NCI-H1105 treated with DMSO at 0.1 percent for 48 hours (cell line): ENCODE data around the gene TBX19.

Experiments used
- DNase-seq: peaks from one replicate; lab custom pipeline; 2025; lab: John Stamatoyannopoulos, UW

Gene TBX19

DNA sequence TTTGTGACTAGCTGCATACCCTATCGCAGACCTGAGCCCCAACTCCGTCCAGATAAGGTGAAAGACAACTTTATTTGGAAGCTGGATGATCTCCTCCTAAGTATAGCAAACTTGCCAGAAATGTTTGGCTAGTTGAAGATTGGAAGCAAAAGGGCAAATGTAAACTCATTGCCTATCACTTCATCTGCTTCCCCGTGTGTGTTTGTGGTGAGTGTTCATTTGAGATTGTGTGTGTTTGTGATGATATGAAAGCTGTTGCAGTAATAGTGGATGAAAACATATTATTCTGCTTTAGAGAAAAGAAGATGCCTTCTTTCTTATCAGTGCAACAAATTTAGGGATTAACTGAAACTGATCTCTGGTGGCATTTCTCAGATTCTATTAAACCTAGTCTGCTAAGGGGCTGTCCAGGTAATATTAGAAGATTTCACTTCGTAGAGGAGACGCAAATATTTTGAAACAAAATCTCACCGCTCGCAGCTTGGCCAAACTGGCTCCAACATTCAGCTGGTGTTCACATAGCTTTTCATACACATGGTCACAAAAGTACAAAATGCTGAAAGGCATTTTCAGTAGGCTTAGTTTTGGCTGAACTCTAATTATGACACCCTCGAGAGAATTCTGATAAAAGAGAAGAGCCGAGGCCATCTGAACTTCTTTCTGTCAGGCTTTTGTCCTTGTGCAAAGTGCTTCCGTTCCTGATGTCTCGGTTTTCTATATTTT lies 1.1 kb downstream of the TBX19 start:
- DNase-seq: no peak

DNA sequence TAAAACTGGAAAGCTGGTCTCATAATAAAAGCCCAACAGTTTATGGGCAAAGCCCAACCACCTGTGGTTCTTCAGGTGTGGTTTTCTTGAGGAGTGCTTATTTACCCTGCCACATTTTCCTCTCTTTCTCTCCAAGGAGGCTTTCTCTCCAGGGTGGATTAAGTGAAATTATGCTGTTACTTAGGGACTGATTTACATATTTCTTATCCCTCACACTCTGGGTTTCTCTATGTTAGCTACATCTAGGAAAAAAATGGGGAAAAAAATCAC lies 4.8 kb downstream of the TBX19 start:
- peak; percentile 48 for DNase-seq

DNA sequence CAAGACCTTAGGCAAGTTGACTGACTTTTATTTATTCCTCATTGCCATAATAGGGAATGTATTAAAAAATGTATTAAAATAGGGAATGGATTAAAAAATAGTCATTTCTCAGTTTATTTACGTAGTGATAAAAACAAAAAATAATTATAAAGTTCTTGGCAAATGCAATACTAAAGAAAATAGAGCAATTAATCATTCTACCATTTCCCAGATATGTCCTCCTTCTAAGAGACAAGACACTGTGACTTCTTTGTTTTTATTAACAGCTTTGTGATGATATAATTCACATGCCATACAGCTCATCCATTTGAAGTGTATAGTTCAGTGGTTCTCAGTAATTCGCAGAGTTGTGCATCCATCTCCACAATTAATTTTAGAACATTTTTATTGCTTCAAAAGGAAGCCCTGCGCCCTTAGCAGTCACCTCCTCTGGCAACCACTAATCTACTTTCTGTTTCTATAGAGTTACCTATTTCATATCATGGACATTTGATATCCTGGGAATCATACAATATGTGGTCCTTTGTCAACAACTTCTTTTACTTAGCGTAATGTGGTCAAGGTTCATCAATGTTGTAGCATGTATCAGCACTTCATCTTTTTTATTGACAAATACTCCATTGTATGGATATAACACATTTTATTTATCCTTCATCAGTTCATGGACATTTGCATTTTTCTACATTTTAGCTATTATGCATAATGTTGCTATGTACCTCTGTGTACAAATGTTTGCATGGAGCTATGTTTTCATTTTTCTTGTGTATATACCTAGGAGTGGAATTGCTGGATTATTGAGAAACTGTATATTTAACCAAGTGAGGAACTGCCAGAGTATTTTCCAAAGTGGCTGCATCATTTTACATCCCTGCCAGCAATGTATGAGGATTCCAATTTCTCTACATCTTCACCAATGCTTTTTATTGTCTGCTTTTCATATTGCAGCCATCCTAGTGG lies 5.6 kb downstream of the TBX19 start:
- DNase-seq: no peak

DNA sequence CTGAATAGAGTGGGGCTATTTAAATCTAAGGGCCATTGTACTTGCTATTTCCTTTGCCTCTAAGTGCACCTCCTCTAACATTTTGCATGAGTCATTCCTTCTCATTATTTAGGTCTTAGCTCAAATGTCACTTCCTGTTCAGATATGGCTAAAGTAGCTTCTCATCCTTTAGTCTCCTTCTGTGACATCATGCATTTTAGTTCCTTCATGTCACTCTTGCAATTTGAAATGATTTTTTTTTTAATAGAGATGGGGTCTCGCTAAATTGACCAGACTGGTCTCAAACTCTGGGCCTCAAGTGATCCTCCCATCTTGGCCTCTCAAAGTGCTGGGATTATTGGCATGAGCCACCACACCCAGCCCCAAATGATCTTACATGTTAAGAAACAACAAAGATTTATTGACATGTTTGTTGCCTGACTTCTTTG lies 6.6 kb downstream of the TBX19 start:
- DNase-seq: no peak

DNA sequence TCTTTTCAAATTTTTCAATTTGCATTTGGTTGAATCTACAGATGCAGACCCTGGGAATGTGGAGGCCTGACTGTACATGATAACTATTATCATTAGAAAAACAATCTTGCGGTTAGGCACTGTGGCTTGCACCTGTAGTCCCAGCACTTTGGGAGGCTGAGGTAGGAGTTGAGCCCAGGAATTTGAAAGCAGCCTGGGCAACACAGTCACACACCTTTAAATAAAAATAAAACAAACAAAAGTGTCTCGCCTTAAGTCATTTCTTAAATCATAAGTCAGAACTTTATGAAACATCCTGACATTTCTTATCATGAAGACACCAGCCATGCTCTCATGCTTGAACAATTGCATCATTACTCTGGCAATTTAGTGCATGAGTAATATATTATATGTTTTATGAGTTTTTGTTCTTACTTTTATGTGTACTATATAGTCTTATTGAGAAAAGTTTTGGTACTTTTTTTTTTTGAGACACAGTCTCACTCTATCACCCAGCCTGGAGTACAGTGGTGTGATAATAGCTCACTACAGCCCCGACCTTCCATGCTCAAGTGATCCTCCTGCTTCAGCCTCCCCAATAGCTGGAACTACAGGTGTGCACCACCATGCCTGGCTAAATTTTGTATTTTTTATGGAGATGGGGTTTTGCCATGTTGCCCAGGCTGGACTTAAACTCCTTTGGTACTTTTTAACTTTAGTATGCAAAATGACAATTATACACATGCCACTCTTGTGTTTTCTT lies 7.8 kb downstream of the TBX19 start:
- no peak for DNase-seq

DNA sequence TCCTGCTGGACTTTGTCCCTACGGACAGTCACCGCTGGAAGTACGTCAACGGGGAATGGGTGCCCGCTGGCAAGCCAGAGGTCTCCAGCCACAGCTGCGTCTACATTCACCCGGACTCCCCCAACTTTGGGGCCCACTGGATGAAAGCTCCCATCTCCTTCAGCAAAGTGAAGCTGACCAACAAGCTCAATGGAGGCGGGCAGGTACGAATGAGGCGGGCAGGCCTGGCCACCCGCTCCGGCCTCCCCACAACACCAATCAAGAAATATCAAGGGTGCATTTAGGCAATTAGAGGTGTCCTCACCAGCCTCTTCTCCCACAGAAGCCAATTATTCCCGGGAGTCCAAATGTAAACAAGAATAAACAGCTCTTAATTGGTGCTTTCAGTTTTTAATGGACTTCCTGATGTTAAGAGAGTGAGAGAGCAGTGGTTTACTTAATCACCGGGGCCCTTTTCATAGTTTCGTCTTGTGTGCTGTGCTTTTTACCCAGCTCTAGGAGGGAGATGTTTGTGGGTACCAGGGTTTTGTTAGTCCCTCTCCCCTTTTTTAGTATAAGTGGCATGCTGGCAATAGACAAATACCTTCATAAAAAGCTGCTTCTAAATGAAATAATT lies 10.7 kb downstream of the TBX19 start:
- peak; percentile 96 for DNase-seq

DNA sequence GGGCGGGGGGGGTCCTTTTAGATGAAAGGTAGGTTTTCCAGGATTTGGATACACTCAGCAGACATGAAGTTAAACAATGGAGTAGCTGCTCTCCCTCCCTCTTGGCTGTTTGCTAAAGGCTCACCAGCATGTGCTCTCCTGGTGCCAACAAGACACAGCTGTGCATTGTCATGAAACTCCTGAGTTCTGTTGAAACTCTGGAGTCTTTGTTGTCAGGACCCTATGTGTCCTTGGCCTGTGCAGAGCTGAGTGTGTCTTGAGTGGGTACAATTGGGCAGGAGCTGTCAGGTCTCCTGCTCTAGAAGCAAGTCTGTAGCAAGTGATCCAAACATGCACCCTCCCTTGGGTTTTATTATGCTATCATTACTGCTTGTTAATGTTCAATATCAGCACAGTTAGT lies 12.7 kb downstream of the TBX19 start:
- DNase-seq: no peak

DNA sequence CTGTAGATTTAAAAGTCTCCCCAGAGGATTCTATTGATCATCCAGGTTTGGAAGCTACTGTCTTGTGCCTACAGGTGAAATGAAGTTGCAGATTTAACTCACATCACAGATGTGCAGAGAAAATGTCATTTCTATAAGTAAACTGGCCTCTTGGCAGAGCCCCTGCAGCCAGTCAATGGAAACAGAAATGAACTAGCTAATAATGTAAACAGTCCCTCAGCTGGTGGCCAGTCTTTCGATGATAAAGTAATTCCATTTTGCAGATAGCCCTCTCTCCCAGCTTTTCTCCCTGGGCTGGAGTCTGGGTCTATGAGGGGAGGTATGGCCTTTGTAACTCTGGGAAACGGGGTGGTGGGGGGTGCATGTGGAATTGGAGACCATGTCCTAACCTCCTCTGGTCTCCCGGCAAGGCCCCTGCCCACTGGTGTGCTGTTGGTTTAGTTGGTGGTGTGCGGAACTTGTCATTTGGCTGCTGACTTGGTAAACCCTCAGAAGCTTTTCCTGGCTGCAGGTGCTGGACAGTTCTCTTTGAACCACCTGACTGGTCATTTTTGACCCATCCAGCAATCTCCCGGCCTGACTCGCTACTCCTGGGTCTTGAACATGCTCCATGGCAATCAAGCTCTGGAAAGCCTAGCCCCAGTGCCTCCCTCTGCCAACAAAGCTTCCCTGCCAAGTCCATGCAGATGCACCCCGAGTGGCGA lies 14.9 kb downstream of the TBX19 start:
- no peak for DNase-seq

DNA sequence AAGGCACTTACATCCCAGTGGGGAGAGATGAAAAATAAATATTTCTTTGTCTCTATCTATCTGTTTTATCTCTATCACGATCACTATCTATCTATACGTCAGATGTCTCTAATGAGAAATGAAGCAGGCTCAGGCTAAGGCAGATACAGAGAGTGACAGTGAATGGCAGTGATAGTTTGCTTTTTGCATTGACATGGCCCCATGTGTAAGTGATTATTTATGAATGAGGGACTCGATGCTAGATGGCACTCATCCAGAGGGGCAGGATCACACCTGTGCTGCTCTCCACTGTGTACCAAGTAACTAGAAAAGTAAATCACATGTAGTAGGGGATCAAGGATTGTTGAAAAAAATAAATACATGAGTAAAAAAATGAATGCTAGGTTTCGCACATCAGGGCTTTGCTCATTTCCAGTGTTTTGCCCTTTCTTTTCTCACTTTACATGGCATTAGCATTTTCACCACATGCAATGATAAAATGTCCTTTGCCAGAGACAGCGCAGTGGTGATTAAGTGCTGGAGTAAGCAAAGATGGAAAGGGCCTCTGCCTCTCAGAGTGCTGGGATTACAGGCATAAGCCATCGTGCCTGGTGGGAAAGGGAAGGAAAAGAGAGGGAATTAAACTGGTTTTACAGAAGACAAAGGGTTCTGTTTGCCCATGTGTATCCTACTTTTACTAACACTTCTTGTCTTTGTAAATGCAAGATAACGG lies 16.5 kb downstream of the TBX19 start:
- peak; percentile 31 for DNase-seq

DNA sequence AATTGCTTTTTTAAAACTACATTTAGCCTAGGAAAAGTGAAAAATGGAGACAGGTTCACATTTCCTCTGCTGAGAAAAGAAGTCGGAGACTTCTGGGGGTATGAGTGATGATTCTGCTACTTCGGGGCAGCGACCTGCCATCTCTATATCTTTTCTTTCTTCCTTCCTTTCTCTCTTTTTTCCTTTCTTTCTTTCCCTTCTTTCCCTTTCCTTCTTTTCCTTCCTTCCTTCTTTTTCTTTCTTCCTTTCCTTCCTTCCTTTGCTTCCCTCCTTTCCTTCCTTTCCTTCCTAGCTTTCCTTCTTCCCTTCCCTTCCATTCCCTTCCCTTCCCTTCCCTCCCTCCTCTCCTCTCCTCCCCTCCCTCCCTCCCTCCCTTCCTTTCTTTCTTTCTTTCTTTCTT lies 17.8 kb downstream of the TBX19 start:
- no peak for DNase-seq

DNA sequence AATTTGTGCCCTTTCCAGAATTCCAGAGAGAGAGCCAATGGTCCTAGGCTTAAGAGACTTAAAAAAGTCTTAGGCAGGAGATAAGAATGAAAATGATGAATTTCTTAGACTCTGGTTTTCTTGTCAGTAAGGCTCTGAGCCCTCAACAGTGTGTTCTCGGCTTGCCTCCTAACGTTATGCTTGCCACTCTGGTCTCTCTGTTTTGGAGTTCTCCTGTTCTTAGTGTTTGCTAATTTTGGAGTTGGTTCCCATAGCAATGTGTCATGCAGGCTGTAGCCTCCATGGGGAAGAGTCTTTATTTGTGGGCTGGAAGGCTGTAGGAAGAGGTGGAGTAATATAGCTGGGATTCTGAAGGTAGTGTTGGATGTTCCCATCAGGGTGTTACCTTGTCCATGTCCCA lies 19.9 kb downstream of the TBX19 start:
- no peak for DNase-seq

DNA sequence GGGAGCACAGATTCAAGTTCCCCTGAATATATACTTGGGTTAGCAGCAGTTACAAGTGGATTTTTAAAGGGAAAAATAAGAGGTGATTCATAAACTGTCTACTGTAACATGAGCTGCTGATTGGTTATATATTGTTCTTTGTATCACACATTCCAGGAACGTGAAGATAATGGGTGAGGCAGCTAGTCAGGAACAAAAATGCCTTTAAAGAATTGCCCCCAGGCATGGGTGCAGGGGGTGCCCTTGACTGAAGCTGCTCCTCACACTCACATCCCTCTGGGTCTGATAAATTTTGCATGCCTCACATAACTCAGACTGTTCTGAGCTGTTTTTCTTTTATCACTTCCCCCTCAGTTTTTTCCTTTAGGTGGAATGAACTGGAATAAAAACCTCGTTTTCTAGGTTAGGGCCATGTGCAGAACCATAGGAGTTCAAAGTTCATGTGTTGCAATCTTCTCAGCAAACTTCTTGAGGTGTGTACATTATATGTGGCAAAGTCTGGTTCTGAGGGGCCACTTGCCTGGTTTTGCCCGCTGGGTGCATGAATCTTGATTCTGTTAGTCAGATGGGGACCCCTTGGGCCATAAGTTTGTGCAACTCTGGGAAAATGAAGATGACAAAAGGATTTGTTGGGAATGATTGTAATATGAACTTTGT lies 21.1 kb downstream of the TBX19 start:
- DNase-seq: no peak

DNA sequence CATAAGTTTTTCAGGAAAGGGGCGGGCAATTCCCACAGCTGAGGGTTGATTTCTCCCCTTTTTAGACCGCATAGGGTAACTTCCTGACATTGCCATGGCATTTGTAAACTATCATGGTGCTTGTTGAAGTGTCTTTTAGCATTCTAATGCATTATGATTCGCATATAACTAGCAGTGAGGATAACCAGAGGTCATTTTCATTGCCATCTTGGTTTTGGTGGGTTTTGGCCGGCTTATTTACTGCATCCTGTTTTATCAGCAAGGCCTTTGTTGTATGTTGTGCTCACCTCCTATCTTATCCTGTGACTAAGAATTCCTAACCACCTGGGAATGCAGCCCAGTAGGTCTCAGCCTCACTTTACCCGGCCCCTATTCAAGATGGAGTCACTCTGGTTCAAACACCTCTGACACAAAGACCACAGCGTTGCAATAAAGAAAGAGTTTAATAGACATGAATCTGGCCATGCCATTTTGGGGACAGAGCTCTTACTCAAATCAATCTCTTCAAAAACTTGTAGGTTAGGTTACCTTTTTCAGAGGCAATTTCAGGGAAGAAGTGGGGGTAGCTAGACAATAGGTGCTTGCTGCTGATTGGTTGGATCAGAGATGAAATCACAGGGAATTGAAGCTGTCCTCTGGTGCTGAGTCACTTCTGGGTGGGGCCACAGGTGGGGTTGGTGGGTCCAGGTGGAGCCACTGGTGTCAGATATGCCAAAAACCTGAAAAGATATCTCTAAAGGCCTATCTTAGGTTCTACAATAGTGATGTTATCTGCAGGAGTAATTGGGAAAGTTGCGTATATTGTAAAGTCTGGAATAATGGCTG lies 23.3 kb downstream of the TBX19 start:
- DNase-seq: no peak

DNA sequence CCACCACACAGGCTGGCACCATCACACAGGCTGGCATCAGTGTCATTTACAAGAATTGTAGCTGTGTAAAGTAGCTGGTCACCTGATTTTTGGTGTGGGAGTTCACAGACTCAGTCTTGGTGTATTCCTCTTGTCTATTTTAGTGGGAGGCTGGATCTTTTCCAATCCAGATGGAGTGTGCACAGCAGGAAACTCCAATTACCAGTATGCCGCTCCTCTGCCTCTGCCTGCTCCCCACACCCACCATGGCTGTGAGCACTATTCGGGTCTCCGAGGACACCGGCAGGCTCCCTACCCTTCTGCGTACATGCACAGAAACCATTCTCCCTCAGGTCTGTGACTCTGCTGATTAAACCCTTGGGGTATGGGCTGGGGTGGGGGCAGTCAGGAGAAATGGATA lies 24.2 kb downstream of the TBX19 start:
- no peak for DNase-seq

DNA sequence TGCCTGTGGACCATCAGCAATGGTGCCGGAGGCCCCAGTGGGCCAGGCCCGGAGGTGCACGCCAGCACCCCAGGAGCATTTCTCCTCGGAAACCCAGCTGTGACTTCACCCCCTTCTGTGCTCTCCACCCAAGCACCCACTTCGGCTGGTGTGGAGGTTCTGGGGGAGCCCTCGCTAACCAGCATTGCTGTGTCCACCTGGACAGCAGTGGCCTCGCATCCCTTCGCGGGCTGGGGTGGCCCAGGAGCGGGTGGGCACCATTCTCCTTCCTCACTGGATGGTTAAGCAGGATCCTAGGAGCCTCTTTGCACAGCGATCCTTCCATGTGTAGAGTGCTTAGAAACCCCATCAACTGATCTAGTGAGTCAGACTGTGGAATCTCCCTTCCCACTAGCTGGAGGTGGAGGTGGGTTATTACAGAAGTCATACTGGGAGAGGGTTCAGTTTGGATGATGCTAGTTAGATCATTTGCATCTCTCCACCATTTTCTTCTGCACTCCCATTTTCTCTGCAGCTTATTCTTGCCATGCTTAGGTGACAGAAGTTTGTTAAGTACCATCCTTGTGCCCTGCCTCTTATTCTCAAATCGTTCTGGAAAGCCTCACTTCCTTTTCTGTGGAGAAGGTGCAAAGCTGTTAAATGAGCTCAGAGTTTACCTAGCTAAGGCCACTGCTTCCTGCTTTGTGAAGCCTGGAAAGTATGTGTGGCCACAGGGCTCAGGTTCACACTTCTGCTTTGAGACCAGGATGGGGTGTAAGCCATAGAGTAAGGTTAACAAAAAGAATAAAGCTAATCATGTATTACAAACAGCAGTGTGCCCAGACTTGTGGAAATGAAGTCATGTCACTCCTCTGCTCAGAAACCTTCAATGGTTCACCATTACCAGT lies 32.3 kb downstream of the TBX19 start:
- DNase-seq: no peak

DNA sequence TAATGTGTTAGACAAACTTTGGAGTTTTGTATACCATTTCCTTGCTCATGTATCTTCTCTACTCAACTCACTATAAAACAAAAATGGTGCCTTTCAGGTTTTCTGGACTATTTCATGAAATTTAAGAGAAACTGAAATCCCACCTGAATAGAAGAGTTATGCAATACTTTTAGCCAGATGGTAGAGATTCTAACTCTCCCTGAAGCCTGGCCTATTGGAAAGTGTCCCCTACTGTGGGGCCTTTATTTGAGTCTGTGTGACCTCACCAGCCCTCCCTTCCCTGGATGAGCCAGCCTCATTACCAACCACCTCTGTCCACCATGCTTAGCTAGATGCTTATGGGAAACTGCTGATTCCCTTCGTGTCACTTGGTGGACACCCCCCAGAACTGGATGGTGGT lies 35.5 kb downstream of the TBX19 start:
- no peak for DNase-seq

DNA sequence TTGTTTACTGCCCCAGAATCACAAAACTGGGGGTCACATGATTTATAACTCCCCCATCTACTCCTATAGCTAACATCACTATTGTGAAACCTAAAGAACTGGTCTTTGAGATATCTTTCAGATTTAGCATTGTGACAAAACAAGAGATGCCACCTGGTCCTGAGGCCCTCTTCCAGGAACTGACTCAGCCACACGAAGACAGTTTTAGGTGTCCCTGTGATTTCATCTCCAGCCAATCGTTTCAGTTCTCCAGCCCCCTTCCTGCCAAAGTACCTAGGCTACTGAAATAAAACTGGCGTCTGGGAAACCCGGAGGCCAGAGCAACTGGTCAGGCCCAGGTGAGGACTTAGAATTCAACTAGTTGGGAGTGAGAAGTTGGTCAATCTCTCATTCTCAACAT lies 36.6 kb downstream of the TBX19 start:
- DNase-seq: no peak

DNA sequence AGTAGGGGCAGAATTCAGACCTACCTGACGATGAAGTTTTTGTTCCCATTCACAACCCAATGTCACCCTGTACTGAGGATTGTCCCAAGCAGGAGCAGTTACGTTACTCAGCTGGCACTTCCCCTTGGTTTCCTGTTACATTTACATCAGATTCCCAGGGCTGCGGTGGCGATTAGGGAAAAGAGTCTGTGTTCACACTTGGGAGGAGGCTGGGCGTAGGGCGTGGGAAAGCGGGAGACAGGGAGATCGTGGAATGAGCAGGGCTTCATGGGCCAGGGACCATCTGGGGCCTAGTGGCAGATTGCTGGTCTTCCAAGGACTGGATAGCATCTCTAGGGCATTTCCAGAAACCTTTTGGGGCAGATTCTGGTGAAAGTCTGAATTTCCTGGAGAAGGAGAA lies 39.0 kb downstream of the TBX19 start:
- no peak for DNase-seq

DNA sequence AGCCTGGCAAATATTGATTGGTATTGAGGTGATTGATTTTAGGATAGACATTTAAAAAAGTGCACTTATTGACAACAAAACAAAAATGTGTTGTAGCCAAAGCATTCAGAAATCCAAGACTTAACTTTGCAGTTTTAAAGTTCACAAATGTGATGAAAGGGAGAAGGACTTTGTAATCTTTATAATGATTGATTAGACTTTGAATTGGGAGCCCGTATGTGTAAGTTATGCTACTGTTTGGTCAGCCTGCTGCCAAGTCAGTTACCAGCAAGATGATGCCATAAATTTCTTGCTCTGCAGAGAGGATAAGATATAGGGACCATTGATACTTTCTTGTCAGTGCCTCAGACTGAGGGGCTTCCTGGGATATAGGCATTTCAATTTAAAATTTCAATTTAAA lies 39.5 kb downstream of the TBX19 start:
- no peak for DNase-seq
